Loucy (cell line): Measurements from ENCODE around the gene CCM2L.

Experiments
- EZH2phosphoT487 ChIP-seq: fragments of 200-600 bp; IDR thresholded peaks from 2 replicates; pipeline ENCODE4 v1.6.1; 2018; ENCODE audit warnings: antibody characterized with exemption, mild to moderate bottlenecking, moderate library complexity, borderline replicate concordance
- TF ChIP-seq, protein P1 (sequence below): fragments of 200-600 bp; sonication (generic); conservative IDR thresholded peaks from 2 replicates; pipeline ENCODE4 v1.5.1; 2014; ENCODE audit warnings: mild to moderate bottlenecking, antibody characterized with exemption, low read length

- TF ChIP-seq, protein P1, sequence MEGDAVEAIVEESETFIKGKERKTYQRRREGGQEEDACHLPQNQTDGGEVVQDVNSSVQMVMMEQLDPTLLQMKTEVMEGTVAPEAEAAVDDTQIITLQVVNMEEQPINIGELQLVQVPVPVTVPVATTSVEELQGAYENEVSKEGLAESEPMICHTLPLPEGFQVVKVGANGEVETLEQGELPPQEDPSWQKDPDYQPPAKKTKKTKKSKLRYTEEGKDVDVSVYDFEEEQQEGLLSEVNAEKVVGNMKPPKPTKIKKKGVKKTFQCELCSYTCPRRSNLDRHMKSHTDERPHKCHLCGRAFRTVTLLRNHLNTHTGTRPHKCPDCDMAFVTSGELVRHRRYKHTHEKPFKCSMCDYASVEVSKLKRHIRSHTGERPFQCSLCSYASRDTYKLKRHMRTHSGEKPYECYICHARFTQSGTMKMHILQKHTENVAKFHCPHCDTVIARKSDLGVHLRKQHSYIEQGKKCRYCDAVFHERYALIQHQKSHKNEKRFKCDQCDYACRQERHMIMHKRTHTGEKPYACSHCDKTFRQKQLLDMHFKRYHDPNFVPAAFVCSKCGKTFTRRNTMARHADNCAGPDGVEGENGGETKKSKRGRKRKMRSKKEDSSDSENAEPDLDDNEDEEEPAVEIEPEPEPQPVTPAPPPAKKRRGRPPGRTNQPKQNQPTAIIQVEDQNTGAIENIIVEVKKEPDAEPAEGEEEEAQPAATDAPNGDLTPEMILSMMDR: no peak
- TF ChIP-seq EZH2phosphoT487: no peak
Observed at GRCh38 chr20:32062776-32063170, 52.5 kb downstream of the CCM2L start.
